ENCODE results near the gene ARL6IP4.

DNA sequence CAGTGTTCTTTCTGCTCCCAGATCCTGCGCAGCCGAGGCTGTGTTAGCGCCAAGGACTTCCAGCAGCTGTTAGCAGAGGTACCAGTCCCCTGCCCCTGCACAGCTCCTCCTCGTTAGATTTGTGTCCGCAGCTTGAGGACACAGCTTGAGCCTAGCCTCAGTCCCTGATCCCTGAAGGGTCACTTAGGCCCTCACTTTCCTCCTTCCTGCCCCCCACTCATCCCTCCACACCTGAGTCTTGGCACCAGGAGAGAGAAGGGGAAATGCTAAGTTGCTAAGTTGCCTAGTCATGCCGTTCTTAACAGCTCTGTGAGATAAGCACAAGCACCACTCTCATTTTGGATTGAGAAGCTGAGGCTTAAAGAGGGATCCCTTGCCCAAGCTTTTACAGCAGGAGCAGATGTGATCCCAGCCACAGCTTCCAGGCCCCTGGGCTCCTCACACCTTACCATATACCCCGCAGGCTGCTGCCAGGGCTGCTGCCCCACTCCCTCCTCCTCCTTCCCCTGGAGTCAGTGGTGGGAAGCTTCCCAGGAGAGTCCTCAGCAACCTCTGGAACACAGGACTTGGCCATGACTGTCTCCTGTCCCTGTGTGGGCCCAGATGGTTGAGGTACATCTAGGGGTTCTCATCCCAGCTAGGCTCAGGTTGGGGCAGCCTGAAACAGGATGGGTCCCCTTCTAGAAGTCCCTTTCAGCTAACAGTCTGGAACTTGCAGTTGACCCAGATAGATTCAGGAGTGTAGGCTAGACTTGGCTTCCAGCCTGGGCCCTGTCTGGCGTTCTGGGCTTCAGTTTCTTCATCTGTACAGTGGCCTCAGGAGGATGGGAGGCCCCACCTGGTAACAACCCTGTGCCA is 4.5 kb upstream of the ARL6IP4 start:
- TF ChIP-seq, protein P1, sequence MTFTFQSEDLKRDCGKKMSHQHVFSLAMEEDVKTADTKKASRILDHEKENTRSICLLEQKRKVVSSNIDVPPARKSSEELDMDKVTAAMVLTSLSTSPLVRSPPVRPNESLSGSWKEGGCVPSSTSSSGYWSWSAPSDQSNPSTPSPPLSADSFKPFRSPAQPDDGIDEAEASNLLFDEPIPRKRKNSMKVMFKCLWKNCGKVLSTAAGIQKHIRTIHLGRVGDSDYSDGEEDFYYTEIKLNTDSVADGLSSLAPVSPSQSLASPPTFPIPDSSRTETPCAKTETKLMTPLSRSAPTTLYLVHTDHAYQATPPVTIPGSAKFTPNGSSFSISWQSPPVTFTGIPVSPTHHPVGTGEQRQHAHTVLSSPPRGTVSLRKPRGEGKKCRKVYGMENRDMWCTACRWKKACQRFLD (tag by site-specific recombination; IDR thresholded peaks at IDR 0.05): no peak
- TF ChIP-seq, protein P2, sequence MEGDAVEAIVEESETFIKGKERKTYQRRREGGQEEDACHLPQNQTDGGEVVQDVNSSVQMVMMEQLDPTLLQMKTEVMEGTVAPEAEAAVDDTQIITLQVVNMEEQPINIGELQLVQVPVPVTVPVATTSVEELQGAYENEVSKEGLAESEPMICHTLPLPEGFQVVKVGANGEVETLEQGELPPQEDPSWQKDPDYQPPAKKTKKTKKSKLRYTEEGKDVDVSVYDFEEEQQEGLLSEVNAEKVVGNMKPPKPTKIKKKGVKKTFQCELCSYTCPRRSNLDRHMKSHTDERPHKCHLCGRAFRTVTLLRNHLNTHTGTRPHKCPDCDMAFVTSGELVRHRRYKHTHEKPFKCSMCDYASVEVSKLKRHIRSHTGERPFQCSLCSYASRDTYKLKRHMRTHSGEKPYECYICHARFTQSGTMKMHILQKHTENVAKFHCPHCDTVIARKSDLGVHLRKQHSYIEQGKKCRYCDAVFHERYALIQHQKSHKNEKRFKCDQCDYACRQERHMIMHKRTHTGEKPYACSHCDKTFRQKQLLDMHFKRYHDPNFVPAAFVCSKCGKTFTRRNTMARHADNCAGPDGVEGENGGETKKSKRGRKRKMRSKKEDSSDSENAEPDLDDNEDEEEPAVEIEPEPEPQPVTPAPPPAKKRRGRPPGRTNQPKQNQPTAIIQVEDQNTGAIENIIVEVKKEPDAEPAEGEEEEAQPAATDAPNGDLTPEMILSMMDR (tag by site-specific recombination; IDR thresholded peaks at IDR 0.05): no peak
- TF ChIP-seq, protein P3, sequence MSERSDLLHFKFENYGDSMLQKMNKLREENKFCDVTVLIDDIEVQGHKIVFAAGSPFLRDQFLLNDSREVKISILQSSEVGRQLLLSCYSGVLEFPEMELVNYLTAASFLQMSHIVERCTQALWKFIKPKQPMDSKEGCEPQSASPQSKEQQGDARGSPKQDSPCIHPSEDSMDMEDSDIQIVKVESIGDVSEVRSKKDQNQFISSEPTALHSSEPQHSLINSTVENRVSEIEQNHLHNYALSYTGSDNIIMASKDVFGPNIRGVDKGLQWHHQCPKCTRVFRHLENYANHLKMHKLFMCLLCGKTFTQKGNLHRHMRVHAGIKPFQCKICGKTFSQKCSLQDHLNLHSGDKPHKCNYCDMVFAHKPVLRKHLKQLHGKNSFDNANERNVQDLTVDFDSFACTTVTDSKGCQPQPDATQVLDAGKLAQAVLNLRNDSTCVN (tag by site-specific recombination; optimal IDR thresholded peaks at IDR 0.05): no peak
- TF ChIP-seq ZNF24 (tag by site-specific recombination; IDR thresholded peaks at IDR 0.05) (no peak), ZEB2 (tag by site-specific recombination; IDR thresholded peaks at IDR 0.05) (no peak)
